Measurements from ENCODE around the gene PCNX3. TPM values are rescaled to one million over a fixed set of nuclear protein-coding genes. Genes with fewer than 3 reads are reported as not detected.

PCNX3 gene
- total RNA-seq, 4 donors from 2014 or later = 24.0 to 40.0 (median 30.9) TPM

- no peak for DNase-seq
- Histone ChIP-seq H3K4me3 (no peak overlapping the region), H3K27ac (no peak overlapping the region), H3K4me1 (peaks cover 0 to 7% (median 0%) of the 10 kb centered on the region in 3 donors), H3K36me3 (peaks cover 54 to 99% (median 65%) of the 10 kb centered on the region in 3 donors), H3K27me3 (no peaks in the 10 kb centered on the region), H3K9me3 (no peaks in the 10 kb centered on the region)
- intact Hi-C loops (cut with DNase I) = no loop called here
- 91 to 95% methylated on average over 10 to 13 of the region's 13 CpGs for WGBS, 2 donors
- no peak for TF ChIP-seq POLR2A (IDR thresholded peaks at IDR 0.05)
- TF ChIP-seq CTCF (IDR thresholded peaks at IDR 0.05) = no peak
Observed at GRCh38 chr11:65627202-65627601, 11.6 kb downstream of the PCNX3 start.

GRCh38 chr11:65629579-65629978, 14.0 kb downstream of the PCNX3 start:
- DNase-seq = no peak
- Histone ChIP-seq H3K4me1 (peaks cover 0 to 7% (median 0%) of the 10 kb centered on the region in 3 donors), H3K27ac (no peak overlapping the region), H3K36me3 (peaks cover 48 to 100% (median 57%) of the 10 kb centered on the region in 3 donors), H3K27me3 (no peaks in the 10 kb centered on the region), H3K4me3 (no peak overlapping the region), H3K9me3 (no peaks in the 10 kb centered on the region)
- WGBS, 2 donors = 87% methylated on average over 8 of the region's 14 CpGs; no CpG with 5 or more reads in 1 of the 2 donors
- TF ChIP-seq CTCF (IDR thresholded peaks at IDR 0.05) = no peak
- TF ChIP-seq POLR2A (IDR thresholded peaks at IDR 0.05) = no peak
- intact Hi-C loops (cut with DNase I) = no loop called here

GRCh38 chr11:65630215-65630614, 14.6 kb downstream of the PCNX3 start:
- no peak overlapping the region for H3K27ac ChIP-seq
- 69 to 90% methylated on average over 3 to 7 of the region's 11 CpGs for WGBS, 2 donors
- H3K4me1 ChIP-seq = peaks cover 0 to 10% (median 0%) of the 10 kb centered on the region in 3 donors
- intact Hi-C loops (cut with DNase I) = no loop called here
- H3K27me3 ChIP-seq = no peaks in the 10 kb centered on the region
- TF ChIP-seq CTCF (IDR thresholded peaks at IDR 0.05) (no peak), POLR2A (IDR thresholded peaks at IDR 0.05) (no peak)
- no peaks in the 10 kb centered on the region for H3K9me3 ChIP-seq
- no peak overlapping the region for H3K4me3 ChIP-seq
- DNase-seq = no peak
- H3K36me3 ChIP-seq = peaks cover 52 to 100% (median 64%) of the 10 kb centered on the region in 3 donors

GRCh38 chr11:65633390-65634108, 18.0 kb downstream of the PCNX3 start:
- DNase-seq = no peak

More at GRCh38 chr11:65633390-65634108, 18.0 kb downstream of the PCNX3 start:
- H3K4me1 ChIP-seq = peaks cover 7 to 34% (median 8%) of the 10 kb centered on the region in 3 donors
- H3K27me3 ChIP-seq = no peaks in the 10 kb centered on the region
- WGBS, 2 donors = 67 to 87% methylated on average over 4 to 15 of the region's 20 CpGs
- H3K9me3 ChIP-seq = no peaks in the 10 kb centered on the region
- peaks cover 50 to 88% (median 62%) of the 10 kb centered on the region in 3 donors for H3K36me3 ChIP-seq
- H3K27ac ChIP-seq = no peak overlapping the region
- intact Hi-C loops (cut with DNase I) = no loop called here
- TF ChIP-seq POLR2A (IDR thresholded peaks at IDR 0.05) = no peak
- TF ChIP-seq CTCF (IDR thresholded peaks at IDR 0.05) = no peak
- no peak overlapping the region for H3K4me3 ChIP-seq
